Gastrocnemius medialis (tissue), 4 donors: ENCODE results near the gene EEF1A2. TPM values are rescaled to one million over a fixed set of nuclear protein-coding genes. Genes with fewer than 3 reads are reported as not detected.

Experiments used
- ATAC-seq, 2 donors: fragments of 150-250 bp; one replicate each; pipeline ENCODE4 v1.9.1; 2016
- DNase-seq, 2 donors: peaks; one replicate each; pipeline ENCODE4 v3.0.0-alpha.2; 2019
- H3K27ac ChIP-seq, 4 donors: fragments of 200-600 bp; sonication (generic); 1 replicate in 1 of 4; 2 replicates in 3 of 4; pipeline ENCODE4 v1.5.1; 2016 to 2018; ENCODE audit warnings: mild to moderate bottlenecking in 2 of 4, moderate library complexity in 1 of 4
- H3K27me3 ChIP-seq, 3 donors: fragments of 200-600 bp; sonication (generic) in 2 of 3; 1 replicate in 1 of 3; 2 replicates in 2 of 3; pipeline versions ENCODE4 v1.5.1 to v1.6.0; 2016 to 2019; ENCODE audit warnings: mild to moderate bottlenecking in 1 of 3, moderate library complexity in 1 of 3
- H3K36me3 ChIP-seq, 2 donors: fragments of 200-600 bp; sonication (generic) in 1 of 2; one replicate each; pipeline ENCODE4 v1.5.1; 2017 to 2018
- H3K4me1 ChIP-seq, 2 donors: fragments of 200-600 bp; sonication (generic) in 1 of 2; one replicate each; pipeline ENCODE4 v1.5.1; 2016 to 2017; ENCODE audit warnings: mild to moderate bottlenecking in 2 of 2
- H3K4me3 ChIP-seq, 4 donors: fragments of 200-600 bp; sonication (generic) in 3 of 4; 1 replicate in 1 of 4; 2 replicates in 3 of 4; pipeline ENCODE4 v1.5.1; 2016 to 2019; ENCODE audit warnings: mild to moderate bottlenecking in 2 of 4
- H3K9me3 ChIP-seq, 3 donors: fragments of 200-600 bp; sonication (generic) in 2 of 3; 1 replicate in 1 of 3; 2 replicates in 2 of 3; pipeline ENCODE4 v1.5.1; 2016 to 2019
- CTCF ChIP-seq, 5 experiments: fragments of 450-650 bp in 3 of 5; fragments of 200-600 bp in 2 of 5; sonication (generic) in 2 of 5; IDR thresholded peaks in 4 of 5; conservative IDR thresholded peaks in 1 of 5; 1 replicate in 4 of 5; 2 replicates in 1 of 5; pipeline ENCODE4 v1.5.1; 2016 to 2019; ENCODE audit warnings: antibody characterized with exemption in 5 of 5, mild to moderate bottlenecking in 3 of 5, moderate library complexity in 3 of 5
- POLR2A ChIP-seq, 2 donors: fragments of 450-650 bp; IDR thresholded peaks; one replicate each; pipeline ENCODE4 v1.6.1; 2017; ENCODE audit warnings: antibody characterized with exemption in 2 of 2, mild to moderate bottlenecking in 2 of 2, moderate library complexity in 2 of 2
- in situ Hi-C, 4 donors: fragments of 200-750 bp; cut with MboI; loops; one replicate each; pipeline versions ENCODE4 v1.15.0 to v1.8.0; 2017; ENCODE audit warnings: low sequenced_read_pairs in 4 of 4
- intact Hi-C: fragments of 100-400 bp; cut with DNase I; formaldehyde crosslinking; loops from one replicate; pipeline ENCODE4 v1.15.1; 2023; ENCODE audit warnings: low total_unique reads
- total RNA-seq, 4 donors: library from RNA; depleted of rRNA; stranded (reverse); fragments of >200 nt; gene quantifications; one replicate each; pipeline versions ENCODE4 v1.1.0 to v1.2.3, GENCODE V29; 2016

Gene EEF1A2
- total RNA-seq, 4 donors from 2014 or later: 1,736 to 2,603 (median 2,395) TPM

DNA sequence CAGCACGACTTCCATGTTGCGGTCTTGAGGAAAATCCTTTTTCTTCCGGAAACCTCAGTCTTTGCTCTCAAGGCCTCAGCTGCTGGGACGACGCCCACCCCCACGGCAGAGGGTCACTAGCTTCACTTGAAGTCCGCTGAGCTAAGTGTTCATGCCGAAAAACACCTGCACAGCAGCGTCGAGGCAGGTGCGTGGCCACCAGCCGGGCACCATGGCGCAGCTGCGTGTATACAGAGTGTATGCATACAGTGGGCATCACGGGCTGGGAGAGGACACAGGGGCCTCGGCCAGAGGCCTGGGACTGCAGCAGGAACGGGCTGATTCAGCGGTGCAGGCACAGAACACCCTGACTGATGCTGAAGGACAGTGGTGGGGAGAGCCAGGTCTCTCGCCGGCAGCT, 46.5 kb downstream of the EEF1A2 start:
- peaks cover 67 to 86% (median 82%) of the 10 kb centered on the region in 3 donors for H3K27me3 ChIP-seq
- in situ Hi-C loops: no loop called here
- no peak overlapping the region for H3K4me3 ChIP-seq
- no peak for ATAC-seq
- H3K27ac ChIP-seq: no peak overlapping the region
- no peak for DNase-seq
- TF ChIP-seq CTCF (IDR thresholded peaks at IDR 0.05 in 4 of 5, conservative IDR thresholded peaks at IDR 0.05 in 1 of 5): no peak
- no peak for TF ChIP-seq POLR2A (IDR thresholded peaks at IDR 0.05)
- H3K9me3 ChIP-seq: no peaks in the 10 kb centered on the region
- intact Hi-C loops: no loop called here
- H3K4me1 ChIP-seq: no peaks in the 10 kb centered on the region
- H3K36me3 ChIP-seq: no peaks in the 10 kb centered on the region

DNA sequence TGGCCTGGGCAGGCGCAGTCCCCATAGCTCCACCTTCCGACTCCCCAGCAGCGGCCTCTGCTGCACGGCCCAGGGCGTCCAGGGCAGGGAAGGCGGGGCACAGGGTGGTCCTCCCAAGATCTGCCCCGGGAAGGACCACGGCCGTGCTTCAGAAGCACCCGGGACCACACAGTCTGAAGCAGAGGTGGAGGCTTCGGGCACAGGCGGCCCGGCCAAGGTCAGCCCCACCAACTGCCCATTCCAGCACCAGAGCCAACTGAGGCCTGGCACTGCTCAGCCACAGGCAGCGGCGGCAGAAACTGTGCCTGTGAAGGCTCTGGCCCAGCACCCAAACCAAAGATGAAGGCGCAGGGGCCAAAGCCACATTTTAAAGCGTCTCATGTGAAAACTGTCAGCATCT, 47.1 kb downstream of the EEF1A2 start:
- intact Hi-C loops: no loop called here
- ATAC-seq: no peak
- no peak for TF ChIP-seq CTCF (IDR thresholded peaks at IDR 0.05 in 4 of 5, conservative IDR thresholded peaks at IDR 0.05 in 1 of 5)
- TF ChIP-seq POLR2A (IDR thresholded peaks at IDR 0.05): no peak

DNA sequence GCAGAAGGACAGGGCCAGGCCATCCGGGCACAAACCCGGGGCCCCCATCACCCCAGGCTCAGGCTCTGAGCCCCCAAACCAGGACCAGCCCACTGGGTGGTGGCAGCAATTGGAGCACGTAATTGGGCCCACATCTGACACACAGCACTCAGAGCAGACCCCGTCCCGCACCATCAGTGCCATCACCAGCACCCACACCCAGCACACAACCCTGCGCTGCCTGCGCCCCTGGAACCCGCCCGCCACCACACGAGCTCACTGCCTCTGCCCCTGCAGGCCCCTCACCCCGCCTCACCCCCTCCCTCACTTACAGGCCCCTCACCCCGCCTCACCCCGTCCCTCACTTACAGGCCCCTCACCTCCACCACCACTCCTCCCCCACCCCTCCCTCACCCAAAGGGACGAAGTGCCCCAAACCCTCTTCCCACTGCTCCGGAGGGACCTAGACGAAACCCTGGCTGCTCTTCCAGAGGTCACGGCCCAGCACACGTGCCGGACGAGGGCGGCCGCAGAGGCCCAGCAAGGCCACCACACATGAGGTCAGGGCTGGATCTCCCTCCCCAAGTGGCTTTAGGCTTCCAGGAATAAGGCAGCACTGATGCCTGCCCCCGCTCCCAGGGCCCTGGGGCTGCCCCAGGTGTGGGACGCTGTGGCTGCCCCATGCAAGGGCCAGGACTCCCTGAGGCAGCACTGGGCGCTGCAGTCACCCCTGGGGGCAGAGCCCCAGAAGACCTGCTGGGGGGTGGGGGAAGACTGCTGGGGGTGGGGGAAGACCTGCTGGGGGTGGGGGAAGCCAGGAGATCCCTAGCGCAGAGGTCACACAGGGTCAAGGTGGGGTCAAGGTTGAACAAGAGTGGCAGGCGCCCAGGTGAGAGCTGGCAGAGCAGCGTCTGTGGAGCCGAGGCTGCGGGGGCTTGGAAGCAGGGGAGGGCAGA, 48.8 kb downstream of the EEF1A2 start:
- ATAC-seq (no peak), DNase-seq (no peak)
- Histone ChIP-seq H3K36me3 (no peaks in the 10 kb centered on the region), H3K9me3 (no peaks in the 10 kb centered on the region), H3K4me1 (no peaks in the 10 kb centered on the region), H3K27ac (no peak overlapping the region), H3K4me3 (no peak overlapping the region), H3K27me3 (peaks cover 59 to 75% (median 65%) of the 10 kb centered on the region in 3 donors)
- TF ChIP-seq POLR2A (IDR thresholded peaks at IDR 0.05) (no peak), CTCF (IDR thresholded peaks at IDR 0.05 in 4 of 5, conservative IDR thresholded peaks at IDR 0.05 in 1 of 5) (no peak)
- in situ Hi-C loops (no loop called here), intact Hi-C loops (no loop called here)

More for the DNA sequence above, 47.1 kb downstream of the EEF1A2 start:
- Histone ChIP-seq H3K36me3 (no peaks in the 10 kb centered on the region), H3K4me3 (no peak overlapping the region), H3K27ac (no peak overlapping the region), H3K9me3 (no peaks in the 10 kb centered on the region), H3K4me1 (no peaks in the 10 kb centered on the region), H3K27me3 (peaks cover 72 to 82% (median 82%) of the 10 kb centered on the region in 3 donors)
- DNase-seq: no peak
- in situ Hi-C loops: no loop called here

DNA sequence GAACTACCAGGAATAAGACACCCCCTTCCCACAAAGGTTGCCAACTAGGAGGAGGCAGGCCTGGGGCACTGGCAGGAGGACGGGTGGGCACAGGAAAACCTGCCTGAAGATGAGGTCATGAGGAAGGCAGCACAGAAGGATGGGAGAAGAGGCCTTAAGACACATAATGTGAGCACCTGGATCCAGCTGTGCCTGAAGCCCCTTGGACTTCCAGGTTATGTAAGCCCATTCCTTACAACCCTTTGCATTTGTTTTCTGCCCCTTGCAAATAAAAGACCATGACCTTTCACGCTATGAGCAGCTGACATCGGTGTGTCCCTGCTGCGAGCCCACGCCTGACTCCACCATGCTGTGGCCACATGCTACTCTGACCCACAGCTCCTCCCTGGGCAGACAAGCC, 49.9 kb downstream of the EEF1A2 start:
- H3K4me3 ChIP-seq: no peak overlapping the region
- H3K36me3 ChIP-seq: no peaks in the 10 kb centered on the region
- intact Hi-C loops: no loop called here
- TF ChIP-seq CTCF (IDR thresholded peaks at IDR 0.05 in 4 of 5, conservative IDR thresholded peaks at IDR 0.05 in 1 of 5): no peak
- TF ChIP-seq POLR2A (IDR thresholded peaks at IDR 0.05): no peak
- in situ Hi-C loops: no loop called here
- H3K27ac ChIP-seq: no peak overlapping the region
- ATAC-seq (no peak), DNase-seq (no peak)
- H3K27me3 ChIP-seq: peaks cover 49 to 65% (median 55%) of the 10 kb centered on the region in 3 donors
- no peaks in the 10 kb centered on the region for H3K4me1 ChIP-seq
- no peaks in the 10 kb centered on the region for H3K9me3 ChIP-seq
